GM06990 (cell line): ENCODE measurements around the gene KCND3.

Experiments
- DNase-seq: peaks from one replicate; pipeline ENCODE4 v3.0.0-alpha.2; 2011; ENCODE audit not compliant: insufficient read length; ENCODE audit errors: extremely low read depth
- H3K27me3 ChIP-seq: replicated peaks from 2 replicates; pipeline ENCODE4 v1.6.0; 2011; ENCODE audit warnings: low read length; ENCODE audit not compliant: control insufficient read depth, insufficient read depth
- H3K36me3 ChIP-seq: 2 replicates; pipeline ENCODE4 v1.5.1; 2011; ENCODE audit warnings: low read length; ENCODE audit not compliant: control insufficient read depth, insufficient read depth
- H3K4me3 ChIP-seq: replicated peaks from 2 replicates; pipeline ENCODE4 v1.5.1; 2011; ENCODE audit warnings: low read depth, mild to moderate bottlenecking, control low read depth, low read length
- CTCF ChIP-seq: IDR thresholded peaks from 2 replicates; pipeline ENCODE4 v1.5.1; 2011; ENCODE audit warnings: low read length, control low read depth, mild to moderate bottlenecking, inconsistent platforms; ENCODE audit not compliant: insufficient read depth, poor library complexity, severe bottlenecking

Gene KCND3

GRCh38 chr1:111978695-111979094, 10.8 kb downstream of the KCND3 start:
- Histone ChIP-seq H3K27me3 (no peaks in the 10 kb centered on the region), H3K36me3 (no peaks in the 10 kb centered on the region), H3K4me3 (no peak overlapping the region)
- DNase-seq, result no peak
- TF ChIP-seq CTCF, result no peak

GRCh38 chr1:111977378-111977777, 12.1 kb downstream of the KCND3 start:
- no peaks in the 10 kb centered on the region for H3K27me3 ChIP-seq
- TF ChIP-seq CTCF, result no peak

GRCh38 chr1:111976842-111977241, 12.6 kb downstream of the KCND3 start:
- Histone ChIP-seq H3K36me3 (no peaks in the 10 kb centered on the region), H3K27me3 (no peaks in the 10 kb centered on the region), H3K4me3 (no peak overlapping the region)
- no peak for DNase-seq
- no peak for TF ChIP-seq CTCF

More at GRCh38 chr1:111977378-111977777, 12.1 kb downstream of the KCND3 start:
- Histone ChIP-seq H3K36me3 (no peaks in the 10 kb centered on the region), H3K4me3 (no peak overlapping the region)
- DNase-seq, result no peak

GRCh38 chr1:111976332-111976731, 13.1 kb downstream of the KCND3 start:
- Histone ChIP-seq H3K36me3 (no peaks in the 10 kb centered on the region), H3K27me3 (no peaks in the 10 kb centered on the region), H3K4me3 (no peak overlapping the region)
- no peak for TF ChIP-seq CTCF
- DNase-seq, result no peak

GRCh38 chr1:111973150-111973790, 16.2 kb downstream of the KCND3 start:
- no peak for TF ChIP-seq CTCF
- Histone ChIP-seq H3K36me3 (no peaks in the 10 kb centered on the region), H3K4me3 (no peak overlapping the region), H3K27me3 (no peaks in the 10 kb centered on the region)
- no peak for DNase-seq

GRCh38 chr1:111971396-111971795, 18.1 kb downstream of the KCND3 start:
- H3K4me3 ChIP-seq, result no peak overlapping the region
- no peak for DNase-seq
- H3K27me3 ChIP-seq, result peaks cover 2% of the 10 kb centered on the region; the same call in 1 of the 2 replicates
- no peaks in the 10 kb centered on the region for H3K36me3 ChIP-seq
- no peak for TF ChIP-seq CTCF
